KBM-7 (cell line): ENCODE data around the gene NEMP2.

Source experiments
- DNase-seq: peaks from one replicate; pipeline ENCODE4 v3.0.0-alpha.2; 2015
- in situ Hi-C: fragments of 300-500 bp; cut with MboI; formaldehyde crosslinking; loops from 2 replicates; pipeline ENCODE4 v1.14.3; 2020; ENCODE audit warnings: low sequenced_read_pairs, low pct_unique_long_range_greater_than_20kb, mixed read lengths

Gene NEMP2

GRCh38 chr2:190563109-190563508, 28.6 kb upstream of the NEMP2 start:
- DNase-seq = no peak

DNA sequence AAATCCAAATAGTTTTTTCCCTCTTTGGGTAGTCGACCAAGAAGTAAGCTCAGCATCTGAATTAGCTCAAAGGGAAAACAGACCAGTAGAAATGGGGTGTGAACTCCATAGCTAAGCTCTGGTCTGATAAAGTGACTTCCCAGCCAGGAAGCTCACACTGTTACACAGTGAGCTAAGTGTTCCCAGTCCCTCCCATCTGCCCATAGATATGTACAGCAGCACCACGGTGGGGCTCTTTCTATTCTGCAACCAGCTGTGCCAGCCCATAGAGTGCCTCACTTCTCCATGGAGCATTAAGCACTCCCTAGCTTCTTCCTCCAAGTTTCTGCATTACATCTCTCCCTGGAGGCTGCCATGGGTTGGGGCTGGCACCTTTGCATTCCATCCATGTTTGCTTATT, 27.6 kb upstream of the NEMP2 start:
- DNase-seq = no peak
- in situ Hi-C loops = no loop called here

More at GRCh38 chr2:190563109-190563508, 28.6 kb upstream of the NEMP2 start:
- in situ Hi-C loops = no loop called here

GRCh38 chr2:190561094-190561493, 26.6 kb upstream of the NEMP2 start:
- in situ Hi-C loops = no loop called here
- DNase-seq = no peak

GRCh38 chr2:190554357-190555006, 20.0 kb upstream of the NEMP2 start:
- no peak for DNase-seq
- in situ Hi-C loops = no loop called here

DNA sequence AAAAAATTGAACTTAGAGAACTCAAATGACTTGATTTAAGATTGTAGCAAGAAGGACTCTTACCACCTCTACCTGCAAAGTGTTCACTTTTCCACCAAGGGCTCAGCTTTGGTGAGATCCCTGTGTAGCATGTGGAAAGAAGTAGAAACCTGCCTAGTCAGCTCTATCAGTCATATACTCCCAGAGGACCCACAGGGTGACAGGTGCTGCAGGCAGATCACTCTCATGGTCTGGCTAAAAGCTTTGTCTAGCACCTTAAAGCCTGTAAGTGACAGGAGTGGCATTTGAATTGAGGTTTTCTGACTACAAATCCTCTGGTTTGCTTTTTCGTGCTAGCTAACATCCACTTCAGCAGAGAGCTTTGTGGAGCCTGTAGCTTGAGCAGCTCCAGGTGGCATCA, 18.7 kb upstream of the NEMP2 start:
- in situ Hi-C loops = no loop called here
- no peak for DNase-seq

GRCh38 chr2:190551928-190552327, 17.4 kb upstream of the NEMP2 start:
- in situ Hi-C loops = no loop called here
- DNase-seq = peak; percentile 82

DNA sequence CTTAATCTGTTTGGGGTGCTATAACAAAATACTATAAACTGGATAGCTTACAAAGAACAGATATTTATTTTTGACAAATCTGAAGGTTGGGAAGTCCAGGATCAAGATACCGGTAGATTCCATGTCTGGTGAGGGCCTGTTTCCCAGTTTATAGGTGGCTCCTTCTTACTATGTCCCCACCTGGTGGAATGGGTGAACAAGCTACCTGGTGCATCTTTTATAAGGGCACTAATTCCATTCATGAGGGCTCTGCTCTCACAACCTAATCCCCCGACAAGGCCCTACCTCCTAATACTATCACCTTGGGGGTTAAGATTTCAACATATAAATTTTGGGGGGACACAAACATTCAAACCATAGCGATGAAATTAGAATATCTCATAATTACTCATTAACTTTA, 15.6 kb upstream of the NEMP2 start:
- no peak for DNase-seq
- in situ Hi-C loops = no loop called here

DNA sequence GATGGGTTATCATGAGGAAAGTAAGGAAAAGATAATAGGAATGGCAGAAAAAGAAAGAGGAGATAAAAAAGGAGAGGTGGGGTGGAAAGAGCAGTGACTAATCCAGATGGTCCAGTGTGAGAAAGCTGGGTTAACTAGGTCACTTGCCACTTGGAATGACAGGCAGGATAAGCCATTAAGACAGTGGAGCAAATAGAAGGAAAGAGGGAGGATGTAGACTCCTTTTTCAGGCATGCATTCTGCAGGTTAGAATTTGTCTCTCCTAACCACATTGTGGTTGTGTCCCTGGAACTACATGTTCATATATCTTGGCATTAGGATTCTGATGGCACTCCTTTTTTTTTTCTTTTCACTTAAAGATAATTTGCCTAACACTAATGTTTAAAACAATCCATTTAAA, 13.4 kb upstream of the NEMP2 start:
- in situ Hi-C loops = no loop called here
- DNase-seq = no peak

- in situ Hi-C loops = no loop called here
- DNase-seq = no peak
Observed at GRCh38 chr2:190546734-190547133, 12.2 kb upstream of the NEMP2 start.

DNA sequence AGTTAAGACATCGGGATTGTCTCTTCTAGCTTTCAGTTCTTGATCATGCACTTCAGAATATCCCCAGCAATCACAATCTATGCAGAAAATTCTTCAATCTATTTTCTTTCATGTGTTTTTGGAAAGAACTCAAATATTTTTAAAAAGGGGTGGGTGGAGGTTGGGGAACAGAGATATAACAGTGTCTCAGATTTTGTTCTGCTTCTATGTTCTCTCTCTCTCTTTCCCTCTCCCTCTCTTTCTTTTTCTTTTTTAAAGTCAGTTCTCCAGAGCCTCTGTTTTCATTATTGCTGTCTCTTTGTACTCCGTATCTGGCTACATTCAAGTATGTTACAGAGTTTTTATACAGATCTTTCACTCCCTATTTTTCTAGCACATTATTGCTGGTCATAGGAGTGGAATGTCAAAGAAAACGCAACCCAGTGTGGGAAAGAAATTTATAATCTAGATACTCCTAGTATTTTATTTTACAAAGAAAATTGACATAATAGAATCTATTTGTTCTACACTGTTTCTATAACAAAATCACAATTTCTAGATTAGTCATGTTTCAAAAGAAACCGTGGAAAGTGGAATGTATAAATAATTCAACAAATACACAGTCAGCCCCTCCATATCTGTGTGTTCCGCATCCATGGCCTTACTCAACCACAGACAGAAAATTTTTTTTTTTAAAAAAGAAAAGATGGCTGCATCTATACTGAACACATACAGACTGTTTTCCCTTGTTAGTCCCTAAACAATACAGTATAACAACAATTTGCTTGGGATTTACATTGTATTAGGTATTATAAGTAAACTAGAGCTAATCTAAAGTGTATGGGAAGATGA, 11.2 kb upstream of the NEMP2 start:
- in situ Hi-C loops = no loop called here
- no peak for DNase-seq

DNA sequence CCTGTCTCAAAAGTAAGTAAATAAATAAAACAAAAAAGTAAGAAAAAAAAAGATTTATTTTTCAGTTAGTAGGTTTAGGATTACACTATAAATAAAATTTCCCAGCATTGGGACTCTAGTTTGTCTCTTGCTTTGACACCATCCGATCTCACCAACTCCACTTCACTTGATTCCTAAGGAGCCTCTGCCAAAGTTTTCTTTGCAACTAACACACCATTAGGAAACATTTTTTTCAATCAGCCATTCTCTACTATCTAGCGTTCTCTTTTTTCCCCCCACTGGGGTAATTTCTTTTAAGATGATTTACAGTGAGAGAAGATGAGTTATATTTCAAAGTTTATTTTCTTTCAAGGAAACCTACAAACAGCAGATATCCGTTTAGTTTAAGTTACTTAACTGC, 10.6 kb upstream of the NEMP2 start:
- in situ Hi-C loops = no loop called here
- no peak for DNase-seq

DNA sequence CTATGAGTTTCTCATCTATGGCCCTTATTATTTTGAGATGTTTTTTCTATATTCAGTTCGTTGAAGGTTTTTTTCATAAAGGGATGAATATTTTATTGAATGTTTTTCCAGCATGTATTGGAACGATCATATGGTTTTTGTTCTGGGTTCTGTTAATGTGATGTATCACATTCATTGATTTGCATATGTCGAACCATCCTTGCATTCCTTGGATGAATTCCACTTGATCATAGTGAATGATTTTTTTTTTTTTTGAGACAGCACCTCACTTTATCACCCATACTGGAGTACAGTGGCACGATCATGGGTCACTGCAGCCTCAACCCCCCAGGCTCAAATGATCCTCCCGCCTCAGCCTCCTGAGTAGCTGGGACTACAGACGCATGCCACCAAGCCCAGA, 5.5 kb upstream of the NEMP2 start:
- in situ Hi-C loops = no loop called here
- no peak for DNase-seq

GRCh38 chr2:190538201-190538600, 3.7 kb upstream of the NEMP2 start:
- in situ Hi-C loops = no loop called here
- no peak for DNase-seq

DNA sequence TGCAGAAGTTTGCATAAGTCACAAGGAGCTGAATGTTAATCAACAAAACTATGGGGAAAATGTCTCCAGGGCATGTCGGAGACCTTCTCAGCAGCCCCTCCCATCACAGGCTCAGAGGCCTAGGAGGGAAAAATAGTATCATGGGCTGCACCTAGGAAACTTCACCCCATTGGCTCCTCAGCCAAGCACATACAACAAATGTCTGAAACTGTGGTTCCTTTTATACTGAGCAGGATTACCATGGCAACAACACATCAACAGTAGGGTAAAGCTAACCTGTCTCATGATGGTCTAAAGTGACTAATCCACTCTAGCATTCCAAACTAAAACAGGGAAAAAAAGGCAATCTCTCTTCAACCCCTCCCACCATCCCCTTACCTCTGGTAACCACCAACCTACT, 3.2 kb upstream of the NEMP2 start:
- no peak for DNase-seq
- in situ Hi-C loops = no loop called here

DNA sequence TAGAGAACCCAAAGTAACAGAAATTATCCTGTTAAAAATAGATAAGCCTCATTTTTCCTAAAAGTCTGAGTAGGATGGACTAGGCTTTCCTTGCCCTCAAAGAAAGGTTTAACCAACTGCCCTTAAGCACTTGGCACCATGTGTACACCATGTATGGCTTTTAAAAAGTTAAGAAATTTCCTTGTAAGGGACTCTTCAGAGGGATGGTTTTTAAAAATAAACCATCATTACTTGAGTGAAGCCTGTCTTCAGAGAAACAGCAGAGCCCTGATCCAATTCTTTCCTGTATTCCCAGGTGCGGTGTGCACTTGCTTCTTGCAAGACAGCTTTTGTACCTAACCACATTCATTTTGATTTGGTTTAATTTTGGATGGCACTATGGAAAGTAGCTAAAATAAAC, 1.1 kb upstream of the NEMP2 start:
- in situ Hi-C loops = no loop called here
- peak; percentile 30 for DNase-seq

DNA sequence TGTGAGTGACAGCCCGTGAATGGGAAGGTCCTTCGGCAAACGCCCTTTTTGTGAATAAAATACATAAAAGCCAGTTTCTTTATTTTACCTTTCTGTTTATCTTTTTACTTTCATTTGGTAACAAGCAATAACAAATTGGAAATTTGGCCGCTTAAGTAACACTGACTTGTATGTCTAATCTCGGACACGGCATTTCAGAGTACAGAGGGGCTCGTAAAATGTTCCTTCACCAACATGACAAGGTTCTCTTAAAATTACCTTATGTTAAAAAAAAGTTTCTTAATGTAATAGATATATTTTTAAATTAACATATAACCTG, 558 bp upstream of the NEMP2 start:
- in situ Hi-C loops = no loop called here
- no peak for DNase-seq

GRCh38 chr2:190533968-190534309, 583 bp downstream of the NEMP2 start:
- no peak for DNase-seq
- in situ Hi-C loops = no loop called here

- peak; percentile 36 for DNase-seq
- in situ Hi-C loops = no loop called here
Observed at GRCh38 chr2:190533175-190533967, 1.2 kb downstream of the NEMP2 start.

DNA sequence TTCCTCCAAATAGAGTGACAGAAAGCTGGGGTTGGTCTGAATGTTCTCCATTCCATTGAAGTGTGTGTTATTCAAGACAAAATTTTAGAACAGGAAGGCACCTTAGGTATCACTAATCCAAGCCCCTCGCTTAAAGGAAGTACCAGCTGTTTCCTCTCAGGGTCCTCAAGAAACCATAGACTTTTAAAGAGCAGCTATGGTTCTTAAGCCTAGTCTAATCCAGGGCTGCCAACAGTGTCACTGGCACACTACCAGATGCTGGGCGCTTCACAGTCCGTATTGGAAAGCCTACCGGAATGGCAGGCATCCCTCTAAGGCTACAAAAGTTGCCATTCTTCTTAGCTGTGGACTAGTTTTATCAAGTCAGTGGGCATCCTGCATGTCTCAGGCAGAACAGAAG, 1.9 kb downstream of the NEMP2 start:
- in situ Hi-C loops = no loop called here
- peak; percentile 67 for DNase-seq

- DNase-seq = no peak
- in situ Hi-C loops = no loop called here
Observed at GRCh38 chr2:190530248-190530900, 4.1 kb downstream of the NEMP2 start.
